NCI-H526 (cell line): Measurements from ENCODE around the gene MIF4GD.
"Not testable (repeated sequence)": the region's sequence is repeated elsewhere in the genome, so short reads cannot be mapped to it uniquely, and the experiment has no call there.

Experiments
- DNase-seq, 2 experiments: peaks; one replicate each; lab custom pipeline; 2025; lab: John Stamatoyannopoulos, UW

The MIF4GD gene

DNA sequence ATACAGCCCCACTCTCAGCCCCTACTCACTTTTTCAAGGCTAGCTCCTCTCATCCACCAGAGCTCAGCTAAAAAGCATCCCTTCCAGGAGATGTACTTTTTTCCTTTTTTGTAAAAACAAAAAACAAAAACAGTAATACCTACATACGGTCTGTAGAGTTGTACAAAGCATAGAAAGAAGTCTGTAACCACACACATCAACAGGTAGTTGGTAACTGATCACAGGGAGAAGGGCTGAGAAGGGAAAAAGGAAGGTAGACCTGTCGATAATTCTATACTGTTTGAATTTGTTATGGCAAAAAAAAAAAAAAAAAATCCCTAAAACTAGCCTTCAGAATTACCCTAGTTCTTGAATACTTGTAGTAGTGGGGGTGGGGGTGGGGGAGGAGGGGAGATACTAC lies 17.3 kb upstream of the MIF4GD start:
- DNase-seq: no peak

DNA sequence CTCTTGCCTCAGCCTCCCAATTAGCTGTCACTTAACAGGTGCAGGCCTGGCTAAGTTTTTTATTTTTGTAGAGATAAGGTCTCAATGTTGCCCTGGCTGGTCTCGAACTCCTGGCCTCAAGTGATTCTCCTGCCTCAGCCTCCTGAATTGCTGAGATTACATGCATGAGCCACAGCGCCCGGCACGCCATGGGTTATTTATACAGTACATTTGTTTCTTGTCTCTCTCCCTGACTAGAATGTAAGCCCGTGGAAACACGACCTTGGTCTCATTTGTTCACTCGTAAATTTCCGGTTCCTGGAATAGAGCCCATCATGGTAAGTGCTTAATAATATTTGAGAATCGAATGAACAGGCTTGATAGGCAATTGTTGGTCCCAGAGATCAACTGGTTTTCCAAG lies 16.2 kb upstream of the MIF4GD start:
- DNase-seq: no peak

- DNase-seq: no peak
Observed at GRCh38 chr17:75285123-75285522, 14.1 kb upstream of the MIF4GD start.

GRCh38 chr17:75280189-75280588 lies 9.2 kb upstream of the MIF4GD start:
- not testable (repeated sequence) for DNase-seq

- DNase-seq: no peak
Observed at GRCh38 chr17:75277664-75278071, 6.6 kb upstream of the MIF4GD start.

DNA sequence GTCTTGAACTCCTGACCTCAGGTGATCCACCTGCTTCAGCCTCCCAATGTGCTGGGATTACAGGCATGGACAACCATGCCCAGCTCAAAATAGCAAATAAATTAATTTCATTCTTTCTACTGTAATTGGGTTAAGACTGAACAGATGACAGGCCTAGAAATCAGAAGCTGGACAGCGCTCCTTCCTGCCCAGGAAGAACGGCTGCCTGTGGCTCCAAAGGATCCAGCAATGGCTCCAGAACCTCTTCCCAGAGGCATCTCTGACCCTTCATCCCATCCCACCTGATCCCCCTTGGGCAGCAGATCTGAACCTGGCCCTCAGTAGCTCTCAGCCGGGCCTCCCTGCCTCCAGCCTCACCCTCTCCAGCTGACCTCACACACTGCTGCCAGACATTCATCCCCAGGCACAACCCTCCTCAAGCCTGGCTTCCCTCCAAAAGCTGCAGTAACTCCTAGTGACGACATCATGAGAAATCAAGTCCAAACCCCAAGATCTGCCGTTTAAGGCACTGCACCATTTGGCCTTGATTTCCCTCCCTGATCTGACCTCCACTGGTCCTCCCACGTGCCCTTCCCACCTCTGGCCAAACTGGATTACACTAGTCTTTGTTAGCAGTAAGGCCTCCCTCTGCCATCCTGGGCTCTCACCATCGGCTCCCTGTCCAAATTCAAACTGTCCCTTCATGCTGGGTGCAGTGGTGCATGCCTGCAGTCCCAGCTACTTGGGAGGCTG lies 3.1 kb upstream of the MIF4GD start:
- DNase-seq: no peak

- no peak for DNase-seq
Observed at GRCh38 chr17:75272848-75273184, 1.8 kb upstream of the MIF4GD start.

- peak in 1 of 2 experiments; percentile 39 for DNase-seq
Observed at GRCh38 chr17:75271955-75272847, 1.2 kb upstream of the MIF4GD start.

DNA sequence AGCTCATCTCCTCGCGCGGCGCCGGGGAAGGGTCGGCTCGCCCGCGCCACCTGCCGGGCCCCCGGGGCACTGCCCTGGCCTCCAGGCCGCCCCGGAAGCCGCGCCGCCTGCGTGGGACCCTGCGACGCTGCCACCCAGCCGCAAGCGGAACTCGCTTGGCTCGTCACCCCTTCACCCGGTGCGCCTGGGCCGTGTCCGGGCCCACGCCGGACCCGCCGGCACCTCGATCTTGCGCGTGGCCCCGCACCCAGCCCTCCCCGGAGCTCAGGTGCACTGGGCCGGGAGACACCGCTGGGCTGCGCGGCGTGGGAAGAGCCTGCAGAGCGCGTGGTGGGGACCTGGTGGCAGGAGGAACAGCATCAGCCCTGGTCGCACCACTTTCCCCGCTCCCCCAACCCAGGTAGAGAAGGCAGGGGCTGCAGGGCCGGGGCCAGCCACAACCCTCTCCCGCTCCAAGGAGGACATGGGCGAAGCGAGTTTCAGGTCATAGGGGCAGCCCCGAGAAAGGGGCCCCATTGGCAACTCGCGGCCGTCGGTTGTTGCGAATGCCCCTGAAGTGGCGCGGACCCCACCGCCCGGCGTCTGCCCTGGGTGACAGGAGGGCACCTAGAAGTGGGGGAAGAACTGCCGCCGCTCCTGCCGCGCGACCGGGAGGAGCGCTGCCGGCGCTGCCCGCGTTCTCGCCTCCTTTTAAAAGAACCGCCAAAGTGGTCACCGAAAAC lies 363 bp upstream of the MIF4GD start:
- peak in 1 of 2 experiments; percentile 89 for DNase-seq

DNA sequence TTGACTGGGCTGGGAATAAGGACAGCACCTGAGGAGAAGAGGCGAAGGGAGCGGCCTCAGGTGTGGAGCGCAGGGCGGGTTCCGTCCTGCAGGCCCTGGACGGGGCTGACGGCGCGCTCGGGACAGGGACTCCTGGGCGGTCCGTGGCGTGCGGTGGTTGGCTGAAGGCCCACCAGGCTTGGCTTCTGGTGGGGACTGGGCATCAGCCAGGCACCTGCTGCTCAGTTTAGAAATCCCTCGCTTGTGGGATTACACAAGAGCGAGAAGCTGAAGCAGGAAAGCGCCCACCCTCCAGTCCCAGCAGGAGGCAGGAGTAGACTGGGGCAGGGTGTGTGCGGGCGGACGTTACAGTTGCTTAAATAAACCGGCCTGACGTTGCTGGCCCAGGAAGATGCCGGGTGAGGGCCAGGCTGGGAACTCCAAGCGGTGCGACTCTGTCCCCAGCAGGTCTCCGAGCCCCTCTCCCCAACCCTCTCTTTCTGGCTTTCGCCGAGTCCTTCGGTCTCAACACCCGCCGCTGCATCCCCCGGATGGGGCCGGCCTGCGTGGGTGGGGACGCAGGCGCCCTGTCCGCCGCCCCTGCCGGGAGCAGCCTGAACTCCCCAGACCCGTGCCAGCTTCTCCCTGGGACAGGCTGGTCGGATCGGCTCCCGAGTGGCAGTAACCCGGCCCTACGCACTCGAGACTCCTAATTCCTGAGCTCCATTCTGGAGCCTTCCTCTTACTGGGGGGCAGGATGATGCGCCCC lies 639 bp downstream of the MIF4GD start:
- peak; percentile 58 to 81 for DNase-seq

DNA sequence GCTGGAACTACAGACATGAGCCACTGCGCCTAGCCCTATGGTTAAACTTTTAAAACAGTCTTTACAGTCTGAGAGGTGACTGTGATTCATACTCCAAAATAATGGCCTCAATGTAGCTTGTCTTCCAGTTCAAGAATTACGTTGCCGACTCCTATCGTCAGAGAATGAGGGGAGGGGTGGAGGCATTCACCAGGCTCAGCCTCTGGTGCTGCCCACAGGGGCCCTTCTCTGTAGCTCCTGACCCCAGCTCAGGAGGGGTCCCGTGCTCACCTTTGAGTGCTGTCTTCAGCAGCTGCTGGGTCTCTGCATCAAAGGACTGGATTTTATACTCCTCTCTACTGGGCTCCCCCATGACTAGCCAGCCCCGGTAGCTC lies 1.2 kb downstream of the MIF4GD start:
- no peak for DNase-seq

GRCh38 chr17:75267411-75268232 lies 3.4 kb downstream of the MIF4GD start:
- peak; percentile 60 to 78 for DNase-seq

GRCh38 chr17:75267153-75267410 lies 3.9 kb downstream of the MIF4GD start:
- DNase-seq: no peak

DNA sequence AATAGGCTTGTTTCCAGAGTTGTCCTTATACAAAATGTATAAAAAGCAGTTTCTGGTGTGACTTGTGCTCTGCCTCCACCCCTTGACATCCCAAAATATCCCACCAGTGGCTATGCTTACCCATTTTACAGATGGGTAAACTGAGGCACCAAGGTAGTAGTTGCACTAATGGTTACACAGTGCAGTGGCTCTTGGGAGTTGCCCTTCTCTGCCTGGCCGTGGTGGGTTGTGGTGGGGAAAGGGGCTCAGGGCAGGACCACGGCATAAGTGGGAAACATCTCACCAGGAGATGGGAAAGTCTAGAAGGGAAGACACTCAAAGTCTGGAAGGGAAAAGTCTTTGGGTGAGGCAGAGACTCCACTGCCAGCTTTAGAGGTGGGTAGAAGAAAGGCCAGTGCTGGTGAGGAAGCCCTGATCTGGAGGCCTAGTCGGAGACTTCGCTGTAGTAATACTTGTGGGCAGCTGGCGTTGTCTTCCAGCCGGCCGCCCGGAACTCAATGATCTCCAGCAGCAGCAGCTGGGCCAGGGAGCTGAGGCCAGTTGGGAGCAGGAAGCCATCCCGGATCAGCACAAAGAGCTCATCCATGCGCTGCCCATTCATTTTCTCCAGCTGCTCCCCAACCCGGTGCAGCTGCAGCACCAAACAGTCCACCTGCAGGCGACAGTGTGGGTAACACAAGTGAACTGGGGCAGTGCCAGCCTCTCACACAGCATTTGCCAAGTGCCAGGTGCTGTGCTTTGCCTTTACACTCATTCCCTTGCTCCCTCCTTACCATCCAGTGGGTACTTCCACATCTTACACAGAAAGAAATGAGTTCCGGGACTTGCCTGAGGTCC lies 4.5 kb downstream of the MIF4GD start:
- no peak for DNase-seq

GRCh38 chr17:75265614-75266315 lies 5.3 kb downstream of the MIF4GD start:
- DNase-seq: no peak

DNA sequence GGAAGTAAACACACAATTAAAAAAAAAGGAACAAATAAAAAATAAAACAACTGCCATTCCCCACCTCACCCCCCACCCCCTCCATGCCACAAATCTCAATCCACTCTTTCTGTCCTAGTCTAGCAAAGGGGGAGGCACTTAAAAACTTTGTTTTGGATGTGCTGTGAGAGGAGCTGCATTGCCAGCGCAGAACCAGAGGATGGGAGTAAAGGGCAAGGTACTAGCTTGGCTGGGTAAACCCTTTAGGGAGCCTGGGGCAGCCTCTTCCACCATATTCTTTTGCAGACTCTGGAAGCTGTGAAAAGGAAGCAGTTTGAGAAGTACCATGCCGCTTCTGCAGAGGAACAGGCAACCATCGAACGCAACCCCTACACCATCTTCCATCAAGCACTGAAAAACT lies 8.0 kb downstream of the MIF4GD start:
- DNase-seq: no peak

DNA sequence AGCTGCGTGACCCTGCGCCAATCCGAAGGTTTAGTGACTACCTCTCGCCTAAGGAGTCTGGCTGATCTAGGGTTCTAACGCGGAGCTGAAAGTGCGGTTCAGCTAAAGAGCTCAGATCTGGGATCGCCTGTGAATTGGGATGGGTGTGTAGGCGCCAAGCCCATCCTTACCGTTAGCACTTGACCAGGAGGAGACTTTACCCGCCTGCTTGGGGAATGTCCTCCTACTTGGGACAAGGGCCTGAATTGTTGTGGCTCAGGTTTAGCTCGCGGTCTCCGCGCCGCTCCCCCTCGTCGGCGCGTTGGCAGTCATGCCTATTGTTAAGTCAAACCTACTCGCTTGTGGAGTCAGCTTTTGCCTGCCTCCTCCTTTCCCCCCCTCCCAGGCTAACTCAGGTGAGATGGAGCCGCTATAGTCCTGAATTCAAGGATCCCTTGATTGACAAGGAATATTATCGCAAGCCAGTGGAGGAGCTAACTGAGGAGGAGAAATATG lies 8.9 kb downstream of the MIF4GD start:
- DNase-seq: no peak

GRCh38 chr17:75261336-75262111 lies 9.5 kb downstream of the MIF4GD start, which contains the start of the genes GGA3 and MRPS7:
Gene GGA3, minus strand, starts transcription at chr17:75261606. Its CDS starts 19 bp downstream, at chr17:75261587.
Gene MRPS7, plus strand, starts transcription at chr17:75261879. Its CDS starts 22 bp downstream, at chr17:75261901.
- DNase-seq: peak; percentile 81 to 97
